Measurements from ENCODE around the gene USP49. TPM values are rescaled to one million over a fixed set of nuclear protein-coding genes. Genes with fewer than 3 reads are reported as not detected.

The USP49 gene
- total and polyA plus RNA-seq, 2 of the 4 experiments (the other 2 are of a cell fraction): 1.4 to 2.1 TPM

DNA sequence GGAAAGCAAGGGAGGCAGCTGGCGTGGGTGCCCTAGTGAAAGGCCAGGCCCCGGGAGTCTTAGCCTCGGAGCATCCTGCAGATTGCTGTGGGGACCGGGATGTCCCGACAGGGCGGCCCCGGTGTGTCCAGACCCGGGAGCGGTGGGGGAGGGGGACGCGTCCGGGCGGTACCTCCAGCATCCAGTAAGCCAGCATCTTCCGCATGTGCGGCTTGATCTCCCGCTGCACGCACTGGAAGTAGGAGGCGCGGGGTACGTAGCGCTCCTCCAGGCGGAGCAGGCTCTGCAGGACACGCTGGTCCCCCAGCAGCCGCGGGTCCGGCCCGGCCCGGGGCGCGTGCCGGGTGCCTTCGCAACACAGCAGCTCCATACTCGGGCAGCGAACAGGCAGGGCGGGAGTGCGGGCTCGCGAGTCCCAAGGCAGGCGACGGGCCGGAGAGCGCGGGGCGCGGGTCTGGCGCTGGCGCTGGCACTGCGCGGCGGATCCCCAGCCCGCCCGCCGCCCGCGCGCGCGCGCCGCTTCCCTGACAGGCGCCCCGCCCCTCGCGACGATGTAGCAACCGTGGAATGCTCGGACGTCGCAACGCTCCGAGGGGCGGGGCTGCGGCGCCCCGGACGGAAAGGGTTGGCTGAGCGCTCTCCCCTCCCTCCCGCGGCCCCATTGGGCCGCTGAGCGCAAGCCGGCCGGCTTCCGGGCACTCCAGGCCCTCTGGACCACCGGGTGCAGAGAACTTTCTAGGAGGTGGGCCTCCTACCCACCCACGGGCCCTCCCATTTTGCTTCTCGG, 46.3 kb upstream of the USP49 start, which contains the start of gene CCND3:
Gene CCND3 (minus strand): TSS at position 529 of the 787 bp plus-strand sequence. CDS start 159 bp downstream, at position 370.
- Histone ChIP-seq H3K9me1 (ENCODE audit: insufficient read depth, low read length) (peaks cover 16% of the 10 kb centered on the region; the same call in 1 of the 2 replicates), H3K4me3 (ENCODE audit: insufficient read depth, low read depth, low read length) (peak within 1 kb of the TSS; percentile 84), H4K8ac (ENCODE audit: low read depth in 2 of 2, low read length in 2 of 2) (peak within 1 kb of the TSS; percentile 62 to 89), H2AFZ (replicated peaks; ENCODE audit: low read length, poor library complexity) (peak within 1 kb of the TSS; percentile 95), H3K23ac (ENCODE audit: low read depth, low read length) (peak within 1 kb of the TSS; percentile 98), H3K56ac (ENCODE audit: extremely low read depth, insufficient read depth, low read length) (peak within 1 kb of the TSS; percentile 74), H3K27ac (ENCODE audit: insufficient read depth, low read length) (peak within 1 kb of the TSS; percentile 76), H2BK20ac (ENCODE audit: low read depth, low read length) (peak within 1 kb of the TSS; percentile 50; the same call in 1 of the 2 replicates), H4K5ac (ENCODE audit: low read depth, low read length) (peak within 1 kb of the TSS; percentile 56), H2BK5ac (ENCODE audit: low read depth, low read length, poor library complexity, severe bottlenecking) (peak within 1 kb of the TSS; percentile 79), H2BK120ac (ENCODE audit: low read depth, low read length) (peak within 1 kb of the TSS; percentile 65), H3K14ac (replicated peaks; ENCODE audit: low read depth, low read length) (peak within 1 kb of the TSS; percentile 97), H2AK5ac (ENCODE audit: low read depth, low read length) (peak within 1 kb of the TSS; percentile 94), H3K27me3 (ENCODE audit: control insufficient read depth, insufficient read depth, low read length) (no peaks in the 10 kb centered on the region), H3K9me3 (ENCODE audit: control insufficient read depth, insufficient read depth, low read length) (no peaks in the 10 kb centered on the region), H3K79me1 (ENCODE audit: low read depth in 1 of 2, low read length in 2 of 2) (peaks cover 9 to 47% of the 10 kb centered on the region in 2 experiments; a peak in 3 of 4 replicates), H4K91ac (ENCODE audit: insufficient read depth, low read depth, low read length) (peak within 1 kb of the TSS; percentile 76), H3K9ac (ENCODE audit: low read depth, low read length) (peak within 1 kb of the TSS; percentile 80), H3K36me3 (ENCODE audit: control insufficient read depth, insufficient read depth, low read length) (peaks cover 6% of the 10 kb centered on the region), H2BK15ac (ENCODE audit: low read depth, low read length) (peak within 1 kb of the TSS; percentile 74; the same call in 1 of the 3 replicates), H2AK9ac (replicated peaks; ENCODE audit: low read depth, low read length, poor library complexity) (peak within 1 kb of the TSS; percentile 99), H3K4ac (ENCODE audit: low read depth, low read length) (peak within 1 kb of the TSS; percentile 89), H3K18ac (ENCODE audit: low read depth, low read length) (peak within 1 kb of the TSS; percentile 34), H3K4me1 (ENCODE audit: control insufficient read depth, insufficient read depth, low read length) (peaks cover 27% of the 10 kb centered on the region), H3K4me2 (ENCODE audit: low read depth, low read length) (peak within 1 kb of the TSS; percentile 91), H4K20me1 (ENCODE audit: insufficient read depth, low read length) (peaks cover 34% of the 10 kb centered on the region)
- in situ Hi-C loops (cut with MboI; ENCODE audit: low sequenced_read_pairs) (no loop called here), dilution Hi-C loops (cut with HindIII; ENCODE audit: low sequenced_read_pairs, unreplicated experiment) (no loop called here), intact Hi-C loops (cut with micrococcal nuclease) (loop anchor here (1.0 kb wide), 1 partner anchor 103 kb away; no protein-coding TSS in a partner anchor)
- WGBS, 2 experiments (ENCODE audit: extremely low coverage in 2 of 2, insufficient read length in 1 of 2): 0% methylated on average over 44 of the region's 87 CpGs; no CpG with 5 or more reads in 1 of the 2 experiments
- ATAC-seq (ENCODE audit: low read depth): peak; percentile 92
- ChIA-PET POLR2A (ENCODE audit: unreplicated experiment) (no interaction called here), CTCF (interaction anchor here (0.6 kb wide), 1 partner anchor 46 kb away, joined by 3 read pairs; no protein-coding TSS in a partner anchor)
- TF ChIP-seq, protein P1, sequence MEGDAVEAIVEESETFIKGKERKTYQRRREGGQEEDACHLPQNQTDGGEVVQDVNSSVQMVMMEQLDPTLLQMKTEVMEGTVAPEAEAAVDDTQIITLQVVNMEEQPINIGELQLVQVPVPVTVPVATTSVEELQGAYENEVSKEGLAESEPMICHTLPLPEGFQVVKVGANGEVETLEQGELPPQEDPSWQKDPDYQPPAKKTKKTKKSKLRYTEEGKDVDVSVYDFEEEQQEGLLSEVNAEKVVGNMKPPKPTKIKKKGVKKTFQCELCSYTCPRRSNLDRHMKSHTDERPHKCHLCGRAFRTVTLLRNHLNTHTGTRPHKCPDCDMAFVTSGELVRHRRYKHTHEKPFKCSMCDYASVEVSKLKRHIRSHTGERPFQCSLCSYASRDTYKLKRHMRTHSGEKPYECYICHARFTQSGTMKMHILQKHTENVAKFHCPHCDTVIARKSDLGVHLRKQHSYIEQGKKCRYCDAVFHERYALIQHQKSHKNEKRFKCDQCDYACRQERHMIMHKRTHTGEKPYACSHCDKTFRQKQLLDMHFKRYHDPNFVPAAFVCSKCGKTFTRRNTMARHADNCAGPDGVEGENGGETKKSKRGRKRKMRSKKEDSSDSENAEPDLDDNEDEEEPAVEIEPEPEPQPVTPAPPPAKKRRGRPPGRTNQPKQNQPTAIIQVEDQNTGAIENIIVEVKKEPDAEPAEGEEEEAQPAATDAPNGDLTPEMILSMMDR (conservative IDR thresholded peaks at IDR 0.05; ENCODE audit: low read depth, low read length): no peak
- TF ChIP-seq NFE2L2 (IDR thresholded peaks at IDR 0.05; ENCODE audit: low read depth, low read length) (no peak), FOS (IDR thresholded peaks at IDR 0.05; ENCODE audit: low read depth, low read length) (no peak), MXI1 (IDR thresholded peaks at IDR 0.05; ENCODE audit: borderline replicate concordance, low read depth, low read length) (peak; percentile 85; the same call in 1 of the 2 replicates), POLR2A (IDR thresholded peaks at IDR 0.05; ENCODE audit: low read depth, low read length) (no peak; the same call in 1 of the 2 replicates), BHLHE40 (IDR thresholded peaks at IDR 0.05; ENCODE audit: low read depth, low read length) (no peak), CEBPB (IDR thresholded peaks at IDR 0.05; ENCODE audit: low read depth, low read length) (peak; percentile 92), CHD1 (IDR thresholded peaks at IDR 0.05; ENCODE audit: low read depth, low read length) (no peak), MAZ (IDR thresholded peaks at IDR 0.05; ENCODE audit: borderline replicate concordance, low read depth, low read length) (peak; percentile 96; the same call in 1 of the 2 replicates), RCOR1 (IDR thresholded peaks at IDR 0.05; ENCODE audit: insufficient replicate concordance, low read length) (no peak)
- peak; percentile 91 for DNase-seq
- no TSS peak for BruUV-seq (replicated peaks)

Measured in IMR-90 (cell line).